Measurements from ENCODE around the gene TOMM20L.
"Not testable (repeated sequence)": the region's sequence is repeated elsewhere in the genome, so short reads cannot be mapped to it uniquely, and the experiment has no call there.

The TOMM20L gene

DNA sequence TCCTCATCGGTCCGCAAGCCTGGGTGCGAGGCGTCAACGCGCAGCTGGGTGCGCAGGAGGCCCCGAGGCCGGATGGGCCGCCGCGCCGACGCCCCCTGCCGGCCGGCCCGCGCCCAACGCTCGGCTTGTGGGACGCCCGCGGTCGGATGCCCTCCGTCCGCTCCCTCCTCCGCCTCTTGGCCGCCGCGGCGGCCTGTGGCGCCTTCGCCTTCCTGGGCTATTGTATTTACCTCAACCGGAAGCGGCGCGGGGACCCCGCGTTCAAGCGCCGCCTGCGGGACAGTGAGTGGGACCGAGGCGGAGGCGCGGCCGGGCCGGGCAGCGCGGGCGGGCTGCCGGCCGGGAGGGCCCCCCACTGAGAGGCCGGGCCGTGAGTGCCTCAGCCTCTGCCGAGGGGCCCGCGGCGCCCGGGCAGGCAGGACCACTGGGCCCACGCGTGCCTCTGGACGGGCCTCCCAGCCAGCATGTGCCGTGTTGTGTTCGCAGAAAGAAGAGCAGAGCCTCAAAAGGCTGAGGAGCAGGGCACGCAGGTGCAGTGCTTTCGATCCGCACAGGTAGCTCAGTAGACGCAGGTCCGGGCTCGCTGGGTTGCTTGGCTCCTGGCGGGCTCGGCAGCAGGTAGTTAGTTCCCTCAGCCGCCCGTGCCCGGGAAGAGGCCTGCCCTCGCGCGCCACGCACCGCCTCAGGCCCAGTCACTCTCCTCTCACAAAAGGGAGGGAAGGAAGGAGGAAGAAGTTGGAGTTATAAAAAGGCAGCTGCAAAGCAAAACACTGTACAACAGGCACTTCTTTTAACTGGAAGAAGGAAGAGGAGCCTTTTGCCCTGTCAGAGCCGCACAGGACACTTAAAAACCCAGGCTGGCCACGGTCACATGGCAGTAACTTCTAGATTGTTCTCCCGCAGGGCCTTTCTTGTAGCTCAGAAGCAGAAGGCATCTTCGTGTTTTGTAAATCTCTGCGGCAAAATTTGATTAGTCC lies at the start of gene TOMM20L:
Gene TOMM20L (plus strand): TSS at position 119 of the 977 bp plus-strand sequence. CDS start 28 bp downstream, at position 147.
- peak; percentile 70 for DNase-seq

GRCh38 chr14:58353516-58354299 lies 42.0 kb upstream of the TOMM20L start:
- no peak for DNase-seq

GRCh38 chr14:58354808-58355207 lies 40.9 kb upstream of the TOMM20L start:
- DNase-seq, result no peak

DNA sequence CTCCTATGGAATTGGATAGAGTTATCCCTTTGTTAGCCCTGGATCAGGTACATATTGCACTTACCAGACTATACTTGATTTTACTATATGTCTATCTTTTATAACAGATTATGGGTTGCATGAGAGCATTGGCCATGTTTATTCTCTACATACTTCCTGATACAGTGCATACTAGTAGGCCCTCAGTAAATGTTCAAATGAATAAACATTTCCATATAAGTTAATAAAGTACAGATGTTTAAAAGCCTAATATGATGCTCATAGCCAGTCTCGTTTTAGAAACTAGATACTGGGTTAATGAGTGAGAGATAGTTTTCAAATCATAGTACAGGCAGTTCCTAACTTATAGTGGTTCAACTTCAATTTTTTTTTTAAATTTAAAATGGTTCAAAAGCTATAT lies 39.5 kb upstream of the TOMM20L start:
- DNase-seq, result no peak

GRCh38 chr14:58362272-58362671 lies 33.5 kb upstream of the TOMM20L start:
- not testable (repeated sequence) for DNase-seq

DNA sequence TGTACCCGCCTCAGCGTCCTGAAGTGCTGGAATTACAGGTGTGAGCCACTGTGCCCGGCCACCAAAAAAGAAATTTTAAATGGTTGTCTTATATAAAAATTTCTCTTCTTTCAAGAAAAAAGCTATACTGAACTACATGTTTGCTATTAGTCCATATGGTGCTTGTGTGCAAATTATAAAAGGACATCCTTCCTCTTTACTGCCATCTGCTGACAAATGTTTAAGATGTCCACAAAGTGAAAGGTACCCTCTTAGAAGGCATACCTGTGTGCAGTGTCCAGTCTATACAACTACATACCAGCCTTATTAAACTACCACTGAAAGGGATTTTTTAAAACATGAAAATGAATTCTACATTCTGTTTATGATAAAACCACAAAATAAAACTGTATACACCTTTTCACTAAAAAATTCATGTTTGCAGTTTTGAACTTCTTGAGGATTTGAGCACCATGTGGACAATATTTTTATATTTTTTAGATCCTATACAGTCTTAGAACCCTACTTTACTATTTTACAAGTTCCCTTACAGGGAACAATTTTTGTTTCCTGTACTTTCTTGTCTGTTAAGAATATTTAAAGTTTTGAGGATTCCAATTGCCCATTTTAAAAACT lies 32.8 kb upstream of the TOMM20L start:
- no peak for DNase-seq

GRCh38 chr14:58364316-58364715 lies 31.4 kb upstream of the TOMM20L start:
- no peak for DNase-seq

DNA sequence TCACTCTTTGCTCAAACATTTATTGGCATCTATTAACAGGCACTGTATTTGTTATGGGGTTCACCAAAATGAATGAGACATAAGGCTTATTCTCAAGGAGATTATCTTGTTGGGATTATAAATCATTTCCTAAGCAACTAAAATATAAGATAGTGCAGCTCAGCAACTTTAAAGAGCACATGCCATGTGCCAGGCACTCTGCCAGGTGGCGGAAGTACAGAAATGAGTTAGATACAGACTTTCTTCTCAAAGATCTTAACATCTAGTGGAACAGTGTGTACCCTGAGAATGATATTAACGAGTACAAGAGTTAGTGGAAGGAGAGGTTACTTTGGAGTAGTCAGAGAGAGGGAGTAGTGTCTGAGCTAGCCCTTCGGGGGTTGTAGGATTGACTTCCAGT lies 28.4 kb upstream of the TOMM20L start:
- no peak for DNase-seq

DNA sequence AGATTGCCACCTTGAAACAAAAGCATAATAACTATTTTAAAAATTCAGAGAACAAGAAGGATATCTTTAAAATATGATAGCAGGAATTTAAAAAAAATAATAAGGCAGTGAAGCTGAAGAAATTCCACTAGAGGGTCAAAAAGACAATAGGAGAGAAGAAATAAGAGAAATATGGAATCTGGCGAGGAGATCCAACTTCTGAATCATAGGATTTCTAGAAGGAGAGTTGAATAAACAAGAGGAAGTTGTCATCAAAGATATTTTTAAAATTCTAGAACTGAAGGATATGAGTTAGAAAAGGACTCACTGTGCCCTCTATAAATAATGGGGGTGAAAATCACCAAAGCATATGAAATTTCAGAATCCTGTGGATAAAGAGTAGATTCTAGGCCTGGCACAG lies 26.8 kb upstream of the TOMM20L start:
- DNase-seq, result no peak

DNA sequence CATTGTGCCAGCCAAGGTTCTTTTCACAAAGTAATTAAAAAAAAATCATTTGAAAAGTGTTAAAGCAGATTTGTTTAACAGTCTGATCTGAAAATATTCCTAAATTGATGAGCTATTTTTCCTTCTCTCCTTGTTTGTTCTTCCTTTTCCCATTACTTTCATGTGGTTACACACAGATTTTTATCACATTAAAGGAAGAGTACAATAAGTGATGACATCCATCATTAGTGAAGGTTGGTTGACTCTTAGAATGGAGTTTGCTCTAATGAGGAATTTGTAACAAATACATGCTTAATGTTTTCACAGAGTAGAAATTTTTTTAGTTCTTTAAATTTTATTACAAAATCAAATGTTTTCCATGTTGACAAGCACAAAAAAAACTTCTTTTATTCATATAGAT lies 18.9 kb upstream of the TOMM20L start:
- DNase-seq, result no peak

DNA sequence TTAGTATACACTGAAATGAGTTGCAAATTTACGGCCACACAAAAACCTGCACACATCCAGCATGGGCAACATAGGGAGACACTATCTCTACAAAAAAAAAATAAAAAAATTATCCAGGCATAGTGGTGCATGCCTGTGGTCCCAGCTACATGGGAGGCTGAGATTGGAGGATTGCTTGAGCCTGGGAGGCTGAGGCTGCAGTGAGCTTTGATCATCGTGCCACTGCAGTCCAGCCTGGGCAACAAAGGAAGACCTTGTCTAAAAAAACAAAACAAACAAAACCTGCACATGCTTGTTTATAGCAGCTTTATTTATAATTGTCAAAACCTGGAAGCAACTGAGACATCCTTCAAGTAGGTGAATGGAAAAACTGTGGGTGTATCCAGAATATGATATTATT lies 4.9 kb upstream of the TOMM20L start:
- no peak for DNase-seq

- DNase-seq, result no peak
Measured at GRCh38 chr14:58395562-58395811, 243 bp upstream of the TOMM20L start.

DNA sequence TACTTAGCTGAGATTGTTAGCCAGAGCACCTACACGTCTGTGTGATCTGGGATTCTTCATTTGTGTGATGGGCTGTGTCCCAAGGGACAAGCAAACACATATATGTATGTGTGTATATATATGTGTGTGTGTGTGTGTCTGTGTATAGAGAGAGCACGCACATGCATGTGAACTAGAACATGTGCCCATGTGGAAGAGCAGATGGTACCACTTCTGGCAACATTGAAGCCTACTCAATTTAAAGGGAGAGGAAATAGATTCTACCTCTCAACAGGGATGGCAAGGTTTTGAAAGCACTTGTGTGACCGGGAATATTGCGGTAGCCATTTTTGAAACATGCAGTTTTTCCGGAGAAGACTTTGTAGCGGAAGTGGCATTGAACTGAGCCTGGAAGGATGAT lies 1.4 kb downstream of the TOMM20L start:
- no peak for DNase-seq

GRCh38 chr14:58398495-58398894 lies 2.8 kb downstream of the TOMM20L start:
- DNase-seq, result no peak

DNA sequence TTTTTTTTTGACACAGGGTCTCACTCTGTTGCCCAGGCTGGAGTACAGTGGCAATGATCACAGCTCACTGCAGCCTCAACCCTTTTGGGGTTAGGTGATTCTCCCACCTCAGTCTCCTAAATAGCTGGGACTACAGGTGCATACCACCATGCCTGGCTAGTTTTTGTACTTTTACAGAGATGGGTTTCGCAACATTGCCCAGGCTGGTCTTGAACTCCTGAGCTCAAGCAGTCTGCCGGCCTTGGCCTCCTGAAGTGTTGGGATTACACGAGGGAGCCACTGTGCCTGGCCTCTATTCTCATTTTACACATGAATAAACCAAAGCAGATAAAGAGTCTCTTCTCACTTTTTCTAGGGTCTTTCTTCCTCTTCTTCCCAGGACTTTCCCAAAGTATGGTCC lies 3.2 kb downstream of the TOMM20L start:
- DNase-seq, result no peak

GRCh38 chr14:58401587-58401986 lies 5.9 kb downstream of the TOMM20L start:
- DNase-seq, result no peak

- DNase-seq, result no peak
Measured at GRCh38 chr14:58408681-58409215, 13.0 kb downstream of the TOMM20L start.

GRCh38 chr14:58414845-58415244 lies 19.1 kb downstream of the TOMM20L start:
- no peak for DNase-seq

DNA sequence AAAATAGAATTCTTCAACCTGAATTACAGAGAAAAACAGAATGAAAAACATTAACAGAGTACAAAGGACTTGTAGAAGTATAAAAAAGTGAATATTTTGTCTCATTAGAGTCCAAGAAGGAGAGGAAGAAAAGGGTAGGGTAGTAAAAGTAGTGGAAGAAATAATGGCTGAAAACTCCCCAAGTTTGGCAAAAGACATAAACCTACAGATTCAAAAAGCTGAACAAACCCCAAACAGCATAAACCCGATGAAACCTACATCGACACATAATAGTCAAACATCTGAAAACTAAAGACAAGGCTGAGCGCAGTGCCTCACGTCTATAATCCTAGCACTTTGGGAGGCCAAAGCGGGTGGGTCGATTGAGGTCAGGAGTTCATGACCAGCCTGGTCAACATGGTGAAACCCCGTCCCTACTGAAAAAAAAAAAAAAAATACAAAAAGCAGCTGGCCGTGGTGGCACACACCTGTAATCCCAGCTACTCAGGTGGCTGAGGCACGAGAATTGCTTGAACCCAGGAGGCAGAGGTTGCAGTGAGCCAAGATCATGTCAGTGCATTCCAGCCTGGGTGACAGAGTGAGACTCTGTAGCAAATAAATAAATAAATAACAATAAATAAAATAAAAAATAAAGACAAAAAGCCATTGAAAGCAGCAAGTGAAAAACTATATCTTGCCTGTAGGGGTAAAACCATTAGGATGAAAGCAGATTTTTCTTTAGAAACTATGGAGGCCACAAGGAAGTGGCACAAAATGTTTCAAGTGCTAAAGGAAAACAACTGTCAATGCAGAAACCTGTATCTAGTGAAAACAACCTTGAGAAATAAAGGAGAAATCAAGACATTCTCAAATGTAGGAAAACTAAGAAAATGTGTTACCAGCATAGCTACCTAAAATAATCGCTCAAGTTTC lies 20.2 kb downstream of the TOMM20L start:
- DNase-seq, result no peak

DNA sequence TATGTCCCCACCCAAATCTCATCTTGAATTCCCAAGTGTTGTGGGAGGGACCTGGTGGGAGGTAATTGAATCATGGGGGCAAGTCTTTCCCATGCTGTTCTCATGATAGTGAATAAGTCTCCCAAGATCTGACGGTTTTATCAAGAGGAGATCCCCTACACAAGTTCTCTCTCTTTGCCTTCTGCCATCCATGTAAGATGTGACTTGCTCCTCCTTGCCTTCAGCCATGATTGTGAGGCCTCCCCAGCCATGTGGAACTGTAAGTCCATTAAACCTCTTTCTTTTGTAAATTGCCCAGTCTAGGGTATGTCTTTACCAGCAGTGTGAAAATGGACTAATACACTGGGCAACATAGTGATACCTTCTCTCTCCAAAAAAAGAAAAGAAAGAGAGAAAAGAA lies 21.2 kb downstream of the TOMM20L start:
- DNase-seq, result not testable (repeated sequence)

- peak; percentile 47 for DNase-seq
Measured at GRCh38 chr14:58426670-58427280, 31.0 kb downstream of the TOMM20L start.

All from stimulated activated CD4-positive, alpha-beta T cell treated with anti-CD3 and anti-CD28 coated beads, Interleukin-12 subunit alpha, Interleukin-12 subunit beta, amount 100 ng/mL, for 4 hours (primary cell).